Kidney (tissue), 14 donors: ENCODE results near the gene SEMA4A. TPM values are rescaled to one million over a fixed set of nuclear protein-coding genes. Genes with fewer than 3 reads are reported as not detected.
"Not testable (repeated sequence)": the region's sequence is repeated elsewhere in the genome, so short reads cannot be mapped to it uniquely, and the experiment has no call there.

Source experiments
- DNase-seq, 5 donors: peaks; one replicate each; pipeline ENCODE4 v3.0.0-alpha.2; 2013 to 2020
- FAIRE-seq: peaks from 2 replicates; lab custom pipeline; 2012; peaks lifted over from hg19 to GRCh38; lab: Jason Lieb, UNC
- H3K27ac ChIP-seq, 2 donors: one replicate each; pipeline ENCODE4 v1.7.0; 2013; ENCODE audit warnings: low read depth in 2 of 2, low read length in 2 of 2, inconsistent platforms in 1 of 2
- H3K27me3 ChIP-seq: one replicate; pipeline ENCODE4 v1.7.1; 2013; ENCODE audit warnings: low read length, inconsistent platforms; ENCODE audit not compliant: control insufficient read depth, insufficient read depth
- H3K36me3 ChIP-seq, 3 donors: one replicate each; pipeline versions ENCODE4 v1.7.0 to v1.7.1; 2013; ENCODE audit warnings: low read length in 3 of 3, control low read depth in 1 of 3, inconsistent platforms in 1 of 3; ENCODE audit not compliant: insufficient read depth in 3 of 3, control insufficient read depth in 2 of 3
- H3K4me1 ChIP-seq, 3 donors: one replicate each; pipeline versions ENCODE4 v1.7.0 to v1.7.1; 2013; ENCODE audit warnings: low read length in 3 of 3, inconsistent platforms in 1 of 3, low read depth in 1 of 3; ENCODE audit not compliant: control insufficient read depth in 2 of 3, insufficient read depth in 2 of 3
- H3K4me3 ChIP-seq, 3 donors: one replicate each; pipeline versions ENCODE4 v1.7.0 to v1.8.1; 2013; ENCODE audit warnings: low read length in 3 of 3, control low read depth in 1 of 3, inconsistent platforms in 1 of 3
- H3K9ac ChIP-seq, 3 donors: one replicate each; pipeline versions ENCODE4 v1.7.0 to v1.7.1; 2013; ENCODE audit warnings: low read length in 3 of 3, control low read depth in 1 of 3, inconsistent platforms in 1 of 3
- H3K9me3 ChIP-seq, 3 donors: one replicate each; pipeline versions ENCODE4 v1.7.0 to v1.7.1; 2013; ENCODE audit warnings: low read length in 3 of 3, control low read depth in 1 of 3, inconsistent platforms in 1 of 3; ENCODE audit not compliant: control insufficient read depth in 2 of 3, insufficient read depth in 1 of 3
- CTCF ChIP-seq: IDR thresholded peaks from 3 replicates; pipeline ENCODE4 v1.5.1; 2012; ENCODE audit warnings: mild to moderate bottlenecking, moderate library complexity, borderline replicate concordance; ENCODE audit not compliant: insufficient read depth; ENCODE audit errors: extremely low read depth
- intact Hi-C: fragments of 100-400 bp; cut with DNase I; formaldehyde crosslinking; loops from one replicate; pipeline ENCODE4 v1.11.1; 2022
- polyA plus RNA-seq: library from polyadenylated mRNA; stranded (reverse); fragments of 350-450 nt; fragmentation: Illumina TruSeq; extraction: RNeasy Lipid Tissue Mini Kit (QIAGEN cat#74804); gene quantifications from one replicate; pipeline ENCODE4 v1.2.3, GENCODE V29; 2014; ENCODE audit warnings: low read depth, low replicate concordance; ENCODE audit not compliant: insufficient read depth
- total RNA-seq: library from RNA; stranded (reverse); fragmentation: NEBNext Ultra II Directional; extraction: Animal tissue kit (Norgen Biotek cat#: 25700); gene quantifications from one replicate; pipeline ENCODE4 v1.2.1, GENCODE V29; 2021
- donor health status: control.
- donor health status: control.
- donor health status: control.
- donor health status: control.
- donor health status: control.
- donor health status: DM: yes; HTN: yes; CAD: no.
- donor health status: Normal renal cell carcinoma (clear cell type).

Gene SEMA4A
- total and polyA plus RNA-seq, 2 donors from 2014 or later, result 16.4 to 45.9 TPM

GRCh38 chr1:156123356-156124196 lies 29.8 kb upstream of the SEMA4A start:
- peaks cover 13 to 72% (median 66%) of the 10 kb centered on the region in 3 donors for H3K4me1 ChIP-seq
- no peak for TF ChIP-seq CTCF
- peak overlapping the region; percentile 95 to 97 for H3K27ac ChIP-seq
- intact Hi-C loops, result no loop called here
- peak overlapping the region in 2 of 3 donors; percentile 41 to 45 for H3K4me3 ChIP-seq
- DNase-seq, result peak; percentile 79 to 98 (median 87)
- no peaks in the 10 kb centered on the region for H3K27me3 ChIP-seq
- H3K9me3 ChIP-seq, result no peaks in the 10 kb centered on the region
- no peaks in the 10 kb centered on the region for H3K36me3 ChIP-seq
- FAIRE-seq, result no peak
- H3K9ac ChIP-seq, result peak overlapping the region in 2 of 3 donors; percentile 30 to 57

DNA sequence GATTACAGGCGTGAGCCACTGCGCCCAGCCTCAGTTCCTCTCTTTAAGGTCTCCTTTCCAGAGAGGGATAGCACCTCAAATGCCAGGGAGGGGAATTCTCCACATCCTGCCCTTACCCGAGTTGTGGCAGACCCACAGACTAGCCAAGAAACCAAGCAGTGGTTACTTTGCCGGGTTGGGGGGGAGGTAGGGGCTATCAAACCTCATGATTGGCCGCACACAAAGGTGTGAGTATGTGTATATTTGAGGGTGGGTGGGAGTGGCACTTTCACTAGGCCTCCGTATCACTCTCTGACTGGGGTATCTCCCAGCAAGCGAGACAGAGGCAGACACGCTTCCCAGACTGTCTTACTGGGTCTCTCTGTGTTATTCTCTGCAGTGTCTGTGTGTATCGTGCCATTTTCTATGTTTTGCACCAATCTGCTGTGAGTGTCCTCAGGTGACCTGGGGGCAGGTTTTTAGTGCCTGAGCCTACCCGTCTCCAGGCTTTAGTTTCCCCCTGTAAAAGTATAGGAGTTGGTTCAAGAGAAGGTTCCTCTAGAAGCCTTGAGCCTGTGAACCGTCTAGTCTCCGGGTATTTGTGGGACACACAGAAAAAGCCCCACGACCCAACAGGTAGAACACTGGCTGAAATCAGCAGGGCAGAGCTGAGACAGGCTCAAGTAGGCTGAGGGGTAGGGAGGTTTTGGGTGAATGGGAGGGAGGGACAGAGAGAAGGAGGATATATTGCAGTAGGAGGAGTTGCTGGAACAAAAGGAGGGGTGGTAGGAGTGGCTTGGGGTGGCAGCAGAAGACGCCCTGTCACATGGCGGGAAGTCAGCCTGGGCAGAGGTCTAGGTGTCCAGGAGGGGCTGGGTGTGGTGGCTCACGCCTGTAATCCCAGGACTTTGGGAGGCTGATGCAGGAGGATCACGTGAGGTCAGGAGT lies 28.6 kb upstream of the SEMA4A start:
- no peak for TF ChIP-seq CTCF
- Histone ChIP-seq H3K4me3 (peak overlapping the region in 1 of 3 donors; percentile 30), H3K4me1 (peaks cover 16 to 75% (median 74%) of the 10 kb centered on the region in 3 donors), H3K9me3 (no peaks in the 10 kb centered on the region), H3K36me3 (no peaks in the 10 kb centered on the region), H3K27ac (peak overlapping the region; percentile 86 to 95), H3K27me3 (no peaks in the 10 kb centered on the region), H3K9ac (peak overlapping the region in 2 of 3 donors; percentile 10 to 71)
- intact Hi-C loops, result no loop called here
- FAIRE-seq (no peak), DNase-seq (peak in 2 of 5 donors; percentile 47 to 83)

DNA sequence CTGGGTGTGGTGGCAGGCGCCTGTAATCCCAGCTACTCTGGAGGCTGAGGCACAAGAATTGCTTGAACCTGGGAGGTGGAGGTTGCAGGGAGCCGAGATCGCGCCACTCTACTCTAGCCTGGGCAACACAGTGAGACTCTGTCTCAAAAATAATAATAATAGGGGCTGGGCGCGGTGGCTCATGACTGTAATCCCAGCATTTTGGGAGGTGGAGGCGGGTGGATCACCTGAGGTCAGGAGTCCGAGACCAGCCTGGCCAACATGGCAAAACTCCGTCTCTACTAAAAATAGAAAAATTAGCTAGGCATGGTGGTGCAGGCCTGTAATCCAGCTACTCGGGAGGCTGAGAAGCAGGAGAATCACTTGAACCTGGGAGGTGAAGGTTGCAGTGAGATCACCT lies 27.8 kb upstream of the SEMA4A start:
- Histone ChIP-seq H3K4me1 (peaks cover 19 to 75% (median 72%) of the 10 kb centered on the region in 3 donors), H3K27ac (peak overlapping the region in 1 of 2 donors; percentile 50)
- FAIRE-seq, H3K9ac ChIP-seq, DNase-seq, H3K9me3 ChIP-seq, intact Hi-C loops, H3K27me3 ChIP-seq, H3K4me3 ChIP-seq, H3K36me3 ChIP-seq: not testable (repeated sequence)
